Measurements from ENCODE around the gene LRRIQ4. TPM values are rescaled to one million over a fixed set of nuclear protein-coding genes. Genes with fewer than 3 reads are reported as not detected.

Gene LRRIQ4
- not detected for total RNA-seq
- long read RNA-seq = 0 reads

DNA sequence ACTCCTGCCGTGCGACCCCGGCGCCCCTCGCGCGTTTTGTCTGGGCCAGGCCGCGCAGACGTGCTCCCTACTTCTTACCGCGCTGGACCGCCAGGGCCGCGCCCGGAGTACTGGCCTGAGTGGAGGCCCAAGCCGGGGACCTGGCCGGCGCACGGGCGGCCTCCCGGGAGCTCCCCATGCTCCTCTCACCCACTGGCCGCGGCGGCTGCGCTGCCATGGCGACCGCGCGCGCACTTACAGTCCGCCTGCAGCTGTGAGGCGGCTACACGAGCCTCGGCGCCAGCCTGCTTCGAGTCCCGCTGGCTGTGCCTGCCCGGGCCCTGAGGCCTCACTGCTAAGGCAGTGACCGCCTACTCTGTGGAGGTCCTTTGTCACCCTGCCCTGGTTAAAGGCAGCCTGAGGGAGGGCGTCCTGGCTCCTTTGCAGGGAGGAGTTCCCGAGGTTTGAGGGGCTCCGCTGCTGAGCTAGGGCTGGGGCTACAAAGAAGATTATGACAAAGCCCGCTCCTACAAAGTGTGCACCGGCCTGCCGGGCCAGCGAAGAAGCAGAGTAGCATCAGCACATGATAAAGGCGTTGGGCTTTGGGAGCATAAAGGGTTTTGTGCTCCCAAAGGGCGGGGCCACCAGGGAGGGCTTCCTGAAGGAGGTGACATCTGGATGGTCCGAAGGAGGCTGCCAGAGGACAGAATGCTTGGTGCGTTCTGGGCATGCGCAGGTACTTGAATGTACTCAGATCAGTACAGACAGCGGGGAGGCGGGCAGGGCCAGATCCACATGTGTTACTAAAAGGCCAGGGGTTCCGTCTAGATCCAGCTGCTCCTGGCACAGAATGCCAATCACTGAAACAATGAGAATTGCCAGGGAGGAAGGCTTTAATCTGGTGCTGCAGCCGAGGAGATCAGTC, at the start of gene LRRIQ4, which contains the start of gene LRRC34:
Gene LRRIQ4, plus strand, starts transcription at position 539 of the 904 bp plus-strand sequence. CDS start 9,052 bp downstream, outside the sequence.
Gene LRRC34, minus strand, starts transcription at position 573 of the 904 bp plus-strand sequence. Its CDS starts 356 bp downstream, at position 217.
- peak; percentile 25 for TF ChIP-seq CTCF (IDR thresholded peaks at IDR 0.05; ENCODE audit: borderline replicate concordance)
- intact Hi-C loops (cut with micrococcal nuclease) = no loop called here
- peak; percentile 80 for DNase-seq

GRCh38 chr3:169764312-169764881, 48.3 kb upstream of the LRRIQ4 start:
- peak overlapping the region; percentile 99 for H3K27ac ChIP-seq (replicated peaks)
- peaks cover 21% of the 10 kb centered on the region for H3K9me3 ChIP-seq (replicated peaks)
- H3K27me3 ChIP-seq (ENCODE audit: low read depth) = no peaks in the 10 kb centered on the region
- DNase-seq = peak; percentile 61
- no peak for TF ChIP-seq CTCF (IDR thresholded peaks at IDR 0.05; ENCODE audit: borderline replicate concordance)
- H3K36me3 ChIP-seq = no peaks in the 10 kb centered on the region
- peaks cover 14% of the 10 kb centered on the region for H3K4me1 ChIP-seq
- intact Hi-C loops (cut with micrococcal nuclease) = no loop called here
- peak overlapping the region; percentile 88 for H3K4me3 ChIP-seq

More for the DNA sequence above, at the start of gene LRRIQ4, which contains the start of gene LRRC34:
- peaks cover 35% of the 10 kb centered on the region for H3K4me1 ChIP-seq
- peak within 1 kb of the TSS; percentile 82 for H3K27ac ChIP-seq (replicated peaks)
- no peaks in the 10 kb centered on the region for H3K27me3 ChIP-seq (ENCODE audit: low read depth)
- H3K4me3 ChIP-seq = peak within 1 kb of the TSS; percentile 79
- no peaks in the 10 kb centered on the region for H3K36me3 ChIP-seq
- peaks cover 14% of the 10 kb centered on the region for H3K9me3 ChIP-seq (replicated peaks)

- peak; percentile 91 for DNase-seq
- peak within 1 kb of the TSS; percentile 88 for H3K4me3 ChIP-seq
- H3K27ac ChIP-seq (replicated peaks) = peak within 1 kb of the TSS; percentile 99
- peaks cover 21% of the 10 kb centered on the region for H3K9me3 ChIP-seq (replicated peaks)
- H3K4me1 ChIP-seq = peaks cover 14% of the 10 kb centered on the region
- no peaks in the 10 kb centered on the region for H3K27me3 ChIP-seq (ENCODE audit: low read depth)
- intact Hi-C loops (cut with micrococcal nuclease) = no loop called here
- peak; percentile 4 for TF ChIP-seq CTCF (IDR thresholded peaks at IDR 0.05; ENCODE audit: borderline replicate concordance)
- no peaks in the 10 kb centered on the region for H3K36me3 ChIP-seq
Observed at GRCh38 chr3:169764882-169765612, 47.6 kb upstream of the LRRIQ4 start, which contains the start of gene TERC. TSS of gene TERC (minus strand) at chr3:169765060.

GRCh38 chr3:169769287-169770181, 43.1 kb upstream of the LRRIQ4 start, which contains the start of gene ACTRT3:
TSS of gene ACTRT3 (minus strand) at chr3:169769561. CDS start at chr3:169769520, 41 bp downstream.
- Histone ChIP-seq H3K27me3 (ENCODE audit: low read depth) (no peaks in the 10 kb centered on the region), H3K36me3 (peaks cover 5% of the 10 kb centered on the region), H3K9me3 (replicated peaks) (peaks cover 15% of the 10 kb centered on the region), H3K4me1 (peaks cover 28% of the 10 kb centered on the region), H3K27ac (replicated peaks) (peak within 1 kb of the TSS; percentile 88), H3K4me3 (peak within 1 kb of the TSS; percentile 72)
- DNase-seq = peak; percentile 69
- intact Hi-C loops (cut with micrococcal nuclease) = no loop called here
- no peak for TF ChIP-seq CTCF (IDR thresholded peaks at IDR 0.05; ENCODE audit: borderline replicate concordance)
